WERI-Rb-1 (cell line): ENCODE results near the gene CAMK1.

Experiments
- DNase-seq: peaks from one replicate; pipeline ENCODE4 v3.0.0-alpha.2; 2020
- H3K27ac ChIP-seq: fragments of 250-450 bp; sonication (Bioruptor Pico); 2 replicates; pipeline ENCODE4 v1.5.1; 2020; ENCODE audit warnings: mild to moderate bottlenecking, moderate library complexity
- H3K27me3 ChIP-seq: fragments of 250-450 bp; sonication (Bioruptor Pico); 2 replicates; pipeline ENCODE4 v1.5.1; 2021; ENCODE audit warnings: mild to moderate bottlenecking, low read depth, moderate library complexity; ENCODE audit not compliant: insufficient read depth, severe bottlenecking
- H3K36me3 ChIP-seq: fragments of 250-450 bp; sonication (Bioruptor Pico); 2 replicates; pipeline ENCODE4 v1.5.1; 2020; ENCODE audit warnings: mild to moderate bottlenecking, moderate library complexity
- H3K4me3 ChIP-seq: 2 replicates; pipeline ENCODE4 v1.5.1; 2011; ENCODE audit warnings: low read depth, mild to moderate bottlenecking, control low read depth, low read length
- H3K9me3 ChIP-seq: fragments of 250-450 bp; sonication (Bioruptor Pico); 2 replicates; pipeline ENCODE4 v1.5.1; 2021; ENCODE audit warnings: mild to moderate bottlenecking, moderate library complexity; ENCODE audit not compliant: severe bottlenecking
- CTCF ChIP-seq: IDR thresholded peaks from 2 replicates; pipeline ENCODE4 v1.5.1; 2011; ENCODE audit warnings: low read depth, mild to moderate bottlenecking, control low read depth, inconsistent platforms, low read length

The CAMK1 gene

GRCh38 chr3:9797196-9797945, 27.6 kb upstream of the CAMK1 start:
- Histone ChIP-seq H3K27me3 (no peaks in the 10 kb centered on the region), H3K36me3 (peaks cover 54% of the 10 kb centered on the region), H3K27ac (no peak overlapping the region), H3K4me3 (no peak overlapping the region), H3K9me3 (no peaks in the 10 kb centered on the region)
- DNase-seq: no peak
- TF ChIP-seq CTCF: no peak

- TF ChIP-seq CTCF: no peak
- no peak for DNase-seq
- Histone ChIP-seq H3K36me3 (peaks cover 45% of the 10 kb centered on the region), H3K27me3 (no peaks in the 10 kb centered on the region), H3K27ac (no peak overlapping the region), H3K4me3 (no peak overlapping the region), H3K9me3 (no peaks in the 10 kb centered on the region)
These were observed 25.5 kb upstream of the CAMK1 start for GRCh38 chr3:9795207-9795606.

- Histone ChIP-seq H3K27ac (no peak overlapping the region), H3K36me3 (peaks cover 45% of the 10 kb centered on the region), H3K9me3 (no peaks in the 10 kb centered on the region), H3K4me3 (no peak overlapping the region), H3K27me3 (no peaks in the 10 kb centered on the region)
- TF ChIP-seq CTCF: no peak
- DNase-seq: no peak
These were observed 24.7 kb upstream of the CAMK1 start for GRCh38 chr3:9794400-9794799.

- H3K27ac ChIP-seq: peak overlapping the region; percentile 98
These were observed 23.5 kb upstream of the CAMK1 start for GRCh38 chr3:9793161-9793781.

GRCh38 chr3:9792405-9793160, 22.8 kb upstream of the CAMK1 start, which contains the start of the genes ARPC4 and TADA3:
TSS of gene ARPC4 (plus strand) at chr3:9793082. CDS start at chr3:9793122, 40 bp downstream.
TSS of gene TADA3 (minus strand) at chr3:9792473. CDS start at chr3:9791466, 1,007 bp downstream.
- peaks cover 39% of the 10 kb centered on the region for H3K36me3 ChIP-seq

More at GRCh38 chr3:9793161-9793781, 23.5 kb upstream of the CAMK1 start:
- TF ChIP-seq CTCF: no peak
- H3K4me3 ChIP-seq: peak overlapping the region; percentile 82
- H3K27me3 ChIP-seq: no peaks in the 10 kb centered on the region
- H3K9me3 ChIP-seq: no peaks in the 10 kb centered on the region
- no peak for DNase-seq
- peaks cover 40% of the 10 kb centered on the region for H3K36me3 ChIP-seq

More at GRCh38 chr3:9792405-9793160, 22.8 kb upstream of the CAMK1 start, which contains the start of the genes ARPC4 and TADA3:
- Histone ChIP-seq H3K27ac (peak within 1 kb of the TSS; percentile 98), H3K4me3 (peak within 1 kb of the TSS; percentile 82), H3K27me3 (no peaks in the 10 kb centered on the region), H3K9me3 (no peaks in the 10 kb centered on the region)
- no peak for TF ChIP-seq CTCF
- peak; percentile 91 for DNase-seq
